PC-9 (cell line): ENCODE measurements around the gene THBD.

Source experiments
- CTCF ChIP-seq: fragments of 200-600 bp; sonication (generic); conservative IDR thresholded peaks from 2 replicates; pipeline ENCODE4 v1.6.1; 2017; ENCODE audit warnings: mixed run types, antibody characterized with exemption, mild to moderate bottlenecking, moderate library complexity
- EZH2 ChIP-seq: fragments of 200-600 bp; sonication (generic); IDR thresholded peaks from 2 replicates; pipeline ENCODE4 v1.8.0; 2017; ENCODE audit warnings: antibody characterized with exemption, low read depth

- no peak for TF ChIP-seq CTCF
- no peak for TF ChIP-seq EZH2
These were observed 18.1 kb downstream of the THBD start for GRCh38 chr20:23031346-23031745.
